Measurements from ENCODE around the gene SRR. TPM values are rescaled to one million over a fixed set of nuclear protein-coding genes. Genes with fewer than 3 reads are reported as not detected.
A peak's percentile ranks its signal among the peaks of the same experiment; 100 is the strongest.

Gene SRR
- total RNA-seq, 2 donors from 2014 or later = 3.4 to 3.9 TPM

DNA sequence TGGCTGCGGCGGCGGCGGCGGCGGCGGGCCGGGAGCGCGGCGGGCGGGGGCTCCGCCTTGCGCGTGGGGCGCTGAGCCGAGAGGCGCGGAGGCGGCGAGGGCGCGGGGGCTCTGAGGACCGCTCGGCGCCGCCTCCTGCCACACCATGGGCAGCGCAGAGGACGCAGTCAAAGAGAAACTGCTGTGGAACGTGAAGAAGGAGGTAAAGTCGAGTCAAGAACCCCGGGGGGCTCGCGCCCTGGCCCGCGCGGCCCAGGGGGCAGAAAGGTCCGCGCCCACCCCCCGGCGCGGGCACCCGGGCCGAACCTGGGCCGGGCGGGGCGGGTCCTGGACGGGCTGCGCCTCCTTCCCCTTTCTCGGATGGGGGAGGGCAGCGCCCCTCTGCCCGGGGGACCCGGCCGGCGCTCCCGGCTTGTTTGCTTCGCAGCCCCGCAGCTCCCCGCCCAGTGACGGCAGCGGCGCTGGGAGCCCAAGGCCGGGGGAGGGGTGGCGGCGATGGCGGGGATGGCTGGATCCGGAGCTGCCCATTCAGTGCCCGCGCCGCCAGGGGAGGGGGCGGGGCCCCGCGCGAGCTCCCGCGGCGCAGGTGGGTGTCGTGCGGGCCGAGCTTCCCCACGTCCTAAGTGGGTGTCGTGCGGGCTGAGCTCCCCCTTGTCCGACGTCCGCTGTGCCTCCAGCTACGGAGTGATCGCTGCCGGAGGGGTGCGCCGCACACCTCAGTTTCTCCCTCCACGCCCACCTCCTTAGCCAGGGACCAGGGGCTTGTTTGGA lies 34.0 kb downstream of the SRR start:
- Mint-ChIP-seq H3K27ac (peak overlapping the region; percentile 81), H3K4me1 (peaks cover 16% of the 10 kb centered on the region), H3K4me3 (peak overlapping the region; percentile 99), H3K36me3 (ENCODE audit: low read depth) (peaks cover 2% of the 10 kb centered on the region), H3K27me3 (no peaks in the 10 kb centered on the region)
- DNase-seq (peak; percentile 28 to 58 (median 47)), ATAC-seq (peak; percentile 30)
- no peaks in the 10 kb centered on the region for H3K9me3 ChIP-seq (ENCODE audit: control insufficient read depth, low read length, poor library complexity, severe bottlenecking)

DNA sequence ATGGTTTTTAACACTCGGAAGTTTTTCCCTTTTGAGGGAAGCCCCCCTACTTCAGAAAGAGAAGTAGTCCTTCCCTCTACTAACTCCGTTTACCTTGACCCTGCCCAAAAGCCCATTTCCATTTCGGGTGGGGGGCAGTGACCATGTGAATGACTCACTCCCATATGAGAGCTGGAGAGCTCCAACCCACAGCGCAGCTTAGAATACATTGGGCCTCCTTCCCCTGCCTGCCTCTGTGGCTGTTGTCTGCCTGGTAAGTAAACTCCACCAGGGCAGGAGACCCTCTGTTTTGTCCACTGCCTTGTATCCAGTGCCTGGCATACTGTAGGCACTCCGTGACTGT lies 34.5 kb downstream of the SRR start:
- DNase-seq (no peak), ATAC-seq (no peak)
- H3K4me3 Mint-ChIP-seq = peak overlapping the region; percentile 85
- H3K4me1 Mint-ChIP-seq = peaks cover 18% of the 10 kb centered on the region
- no peaks in the 10 kb centered on the region for H3K27me3 Mint-ChIP-seq
- H3K27ac Mint-ChIP-seq = peak overlapping the region; percentile 81
- H3K9me3 ChIP-seq (ENCODE audit: control insufficient read depth, low read length, poor library complexity, severe bottlenecking) = no peaks in the 10 kb centered on the region
- H3K36me3 Mint-ChIP-seq (ENCODE audit: low read depth) = peaks cover 2% of the 10 kb centered on the region

DNA sequence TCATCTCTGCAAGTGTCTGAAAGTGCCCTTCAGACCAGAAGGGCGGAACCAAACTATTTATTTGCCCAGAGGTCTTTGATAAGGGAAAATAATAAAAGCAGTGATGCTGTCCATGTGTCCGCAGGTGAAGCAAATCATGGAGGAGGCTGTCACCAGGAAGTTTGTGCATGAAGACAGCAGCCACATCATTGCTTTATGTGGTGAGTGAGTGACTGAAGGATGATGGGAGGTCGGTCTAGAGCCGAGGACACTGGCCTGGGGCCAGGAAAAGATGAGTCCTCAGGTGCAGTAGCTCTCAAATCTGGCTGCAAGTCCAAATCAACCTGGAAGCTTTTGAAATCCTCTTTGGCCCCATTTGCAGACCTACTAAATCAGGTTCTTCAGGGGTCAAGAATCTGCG lies 39.7 kb downstream of the SRR start:
- ATAC-seq (peak; percentile 66), DNase-seq (no peak)

DNA sequence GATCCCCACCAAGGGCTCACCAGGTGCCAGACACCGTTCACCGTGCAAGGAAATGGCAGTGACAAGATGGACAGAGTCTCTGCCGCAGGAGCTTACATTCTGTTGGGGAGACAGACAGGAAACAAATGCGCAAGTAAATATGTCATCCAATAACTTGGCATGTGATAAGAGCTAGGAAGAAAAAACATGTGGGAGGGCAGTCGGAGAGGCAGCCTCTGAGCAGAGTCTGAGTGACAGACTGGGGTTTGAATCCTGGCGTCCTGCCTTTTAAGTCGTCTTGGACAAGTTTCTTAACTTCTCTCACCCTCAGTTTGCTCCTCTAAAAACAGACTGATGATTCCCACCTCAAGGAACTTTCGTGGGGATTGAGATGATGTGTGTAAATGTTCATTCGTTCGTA lies 40.8 kb downstream of the SRR start:
- ATAC-seq (no peak), DNase-seq (no peak)
- Mint-ChIP-seq H3K4me3 (no peak overlapping the region), H3K27me3 (no peaks in the 10 kb centered on the region), H3K4me1 (peaks cover 10% of the 10 kb centered on the region), H3K27ac (no peak overlapping the region), H3K36me3 (ENCODE audit: low read depth) (no peaks in the 10 kb centered on the region)
- H3K9me3 ChIP-seq (ENCODE audit: control insufficient read depth, low read length, poor library complexity, severe bottlenecking) = no peaks in the 10 kb centered on the region

More for the DNA sequence above, 39.7 kb downstream of the SRR start:
- no peaks in the 10 kb centered on the region for H3K36me3 Mint-ChIP-seq (ENCODE audit: low read depth)
- H3K27ac Mint-ChIP-seq = no peak overlapping the region
- H3K9me3 ChIP-seq (ENCODE audit: control insufficient read depth, low read length, poor library complexity, severe bottlenecking) = no peaks in the 10 kb centered on the region
- no peak overlapping the region for H3K4me3 Mint-ChIP-seq
- H3K4me1 Mint-ChIP-seq = peaks cover 12% of the 10 kb centered on the region
- no peaks in the 10 kb centered on the region for H3K27me3 Mint-ChIP-seq

DNA sequence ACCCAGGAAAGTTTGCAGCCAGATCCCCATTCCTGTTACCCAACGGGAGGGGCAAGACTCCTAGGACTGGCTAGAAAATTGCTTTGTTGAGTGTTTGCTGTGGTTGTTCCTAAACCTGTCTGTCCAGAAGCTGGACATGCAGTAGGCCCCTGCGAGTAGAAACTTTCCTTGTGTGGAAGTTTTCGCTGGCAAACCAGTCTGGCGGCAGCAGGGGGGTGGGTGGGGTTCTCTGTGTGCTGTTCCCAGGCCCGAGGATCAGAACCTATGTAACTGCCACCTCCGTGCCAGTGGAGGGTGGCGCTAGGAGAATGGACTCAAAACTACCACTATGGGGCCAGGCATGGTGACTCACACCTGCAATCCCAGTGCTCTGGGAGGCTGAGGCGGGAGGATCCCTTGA lies 42.7 kb downstream of the SRR start:
- ATAC-seq = no peak
- Mint-ChIP-seq H3K4me1 (peaks cover 10% of the 10 kb centered on the region), H3K27ac (no peak overlapping the region)

DNA sequence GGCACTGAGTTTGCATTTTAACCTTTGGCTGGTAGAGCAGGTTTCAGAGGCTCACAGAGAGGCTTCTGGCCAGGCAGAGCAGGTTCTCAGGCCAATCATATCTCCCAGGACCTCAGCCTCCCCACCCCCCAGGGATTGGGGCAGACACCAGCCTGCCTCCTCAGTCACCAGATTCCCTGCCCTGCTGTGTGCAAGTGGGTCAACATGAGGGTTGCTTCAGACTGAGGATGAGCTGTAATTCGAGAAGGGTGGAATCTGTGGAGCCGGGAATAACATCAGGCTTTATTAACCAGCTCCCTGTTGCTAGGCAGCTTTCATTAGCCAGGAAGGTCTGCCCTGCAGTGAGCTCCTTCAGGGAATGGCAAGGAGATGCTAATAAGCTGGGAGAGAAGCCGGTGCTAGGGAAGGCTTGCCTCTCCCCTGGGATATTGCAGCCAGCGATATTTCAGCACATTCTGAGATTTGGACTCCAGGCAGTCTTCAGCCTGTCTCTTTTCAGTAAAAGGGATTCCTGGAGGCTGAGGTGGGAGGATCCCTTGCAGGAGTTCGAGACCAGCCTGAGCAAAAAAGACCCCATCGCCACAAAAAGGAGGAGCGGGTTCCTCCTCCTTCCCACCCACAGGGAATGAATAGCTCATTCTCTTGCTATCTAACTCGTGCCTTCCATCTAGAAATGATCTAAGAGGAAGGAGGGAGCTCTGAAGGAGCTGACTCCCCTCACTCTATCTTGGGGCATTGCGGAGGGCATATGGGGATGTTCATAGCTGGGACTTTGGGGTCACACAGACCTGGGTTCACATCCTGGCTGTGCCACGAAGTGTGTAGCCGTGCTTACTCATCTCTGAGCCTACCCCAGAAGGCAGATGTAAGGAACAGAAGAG lies 44.3 kb downstream of the SRR start:
- ATAC-seq = no peak
- Mint-ChIP-seq H3K36me3 (ENCODE audit: low read depth) (no peaks in the 10 kb centered on the region), H3K4me1 (peaks cover 13% of the 10 kb centered on the region), H3K27ac (no peak overlapping the region), H3K4me3 (no peak overlapping the region), H3K27me3 (no peaks in the 10 kb centered on the region)
- H3K9me3 ChIP-seq (ENCODE audit: control insufficient read depth, low read length, poor library complexity, severe bottlenecking) = no peaks in the 10 kb centered on the region
- DNase-seq = no peak

More for the DNA sequence above, 42.7 kb downstream of the SRR start:
- Mint-ChIP-seq H3K36me3 (ENCODE audit: low read depth) (no peaks in the 10 kb centered on the region), H3K27me3 (no peaks in the 10 kb centered on the region), H3K4me3 (no peak overlapping the region)
- H3K9me3 ChIP-seq (ENCODE audit: control insufficient read depth, low read length, poor library complexity, severe bottlenecking) = no peaks in the 10 kb centered on the region
- DNase-seq = no peak

DNA sequence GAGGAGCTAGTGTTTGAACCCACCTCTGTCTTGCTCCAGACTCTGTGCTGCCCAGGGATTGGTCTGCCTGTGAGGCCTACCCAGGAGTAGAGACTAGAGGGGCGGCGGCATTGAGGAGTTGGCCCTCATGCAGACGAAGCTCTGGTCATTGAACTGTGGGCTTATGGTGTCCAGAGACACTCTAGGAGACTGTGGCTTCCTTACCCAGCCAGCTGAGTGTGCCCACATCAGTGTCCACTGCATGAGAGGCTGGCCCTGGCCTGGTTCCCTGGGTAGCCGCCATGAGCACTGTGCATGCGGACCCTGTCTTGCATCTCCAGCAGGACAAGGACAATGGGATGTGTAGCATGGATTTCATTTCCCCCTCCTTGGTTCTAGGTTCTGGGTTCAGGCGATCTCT lies 47.5 kb downstream of the SRR start:
- Mint-ChIP-seq H3K27me3 (no peaks in the 10 kb centered on the region), H3K27ac (no peak overlapping the region), H3K4me1 (peaks cover 15% of the 10 kb centered on the region), H3K36me3 (ENCODE audit: low read depth) (no peaks in the 10 kb centered on the region), H3K4me3 (no peak overlapping the region)
- no peak for ATAC-seq
- H3K9me3 ChIP-seq (ENCODE audit: control insufficient read depth, low read length, poor library complexity, severe bottlenecking) = no peaks in the 10 kb centered on the region
- no peak for DNase-seq

DNA sequence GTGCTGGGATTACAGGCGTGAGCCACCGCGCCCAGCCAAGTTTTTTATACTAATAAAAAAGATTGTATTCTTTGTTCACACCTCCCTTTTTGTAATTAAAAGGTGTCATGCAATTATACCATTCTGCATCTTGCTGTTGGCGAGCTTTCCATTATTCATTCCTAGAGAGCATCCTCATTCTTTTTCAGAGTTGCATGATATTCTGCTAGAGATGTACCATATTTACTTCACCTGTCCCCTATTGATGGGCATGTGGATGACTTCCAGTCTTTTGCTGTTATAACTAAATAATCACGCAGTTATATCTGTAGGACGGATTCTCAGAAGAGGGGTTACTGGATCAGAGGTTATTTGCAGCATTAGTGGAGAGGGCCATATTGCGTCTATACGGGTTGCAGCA lies 50.6 kb downstream of the SRR start:
- H3K27me3 Mint-ChIP-seq = no peaks in the 10 kb centered on the region
- ATAC-seq (no peak), DNase-seq (no peak)
- no peak overlapping the region for H3K4me3 Mint-ChIP-seq
- H3K9me3 ChIP-seq (ENCODE audit: control insufficient read depth, low read length, poor library complexity, severe bottlenecking) = no peaks in the 10 kb centered on the region
- H3K36me3 Mint-ChIP-seq (ENCODE audit: low read depth) = no peaks in the 10 kb centered on the region
- H3K4me1 Mint-ChIP-seq = peaks cover 15% of the 10 kb centered on the region
- peak overlapping the region; percentile 80 for H3K27ac Mint-ChIP-seq

DNA sequence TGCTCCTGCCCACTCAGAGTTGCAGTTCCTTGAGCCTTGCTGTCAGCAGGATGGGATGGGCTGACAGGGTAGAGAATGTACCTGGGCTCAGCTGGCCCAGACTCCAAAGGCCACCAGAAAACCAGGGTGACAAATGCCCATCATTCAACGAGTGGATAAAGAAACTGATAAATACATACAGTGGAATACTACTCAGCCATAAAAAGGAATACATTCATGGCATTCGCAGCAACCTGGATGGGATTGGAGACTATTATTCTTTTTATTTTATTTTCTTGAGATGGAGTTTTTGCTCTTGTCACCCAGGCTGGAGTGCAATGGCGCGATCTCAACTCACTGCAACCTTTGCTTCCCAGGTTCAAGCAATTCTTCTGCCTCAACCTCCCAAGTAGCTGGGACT lies 53.5 kb downstream of the SRR start:
- no peak overlapping the region for H3K27ac Mint-ChIP-seq

DNA sequence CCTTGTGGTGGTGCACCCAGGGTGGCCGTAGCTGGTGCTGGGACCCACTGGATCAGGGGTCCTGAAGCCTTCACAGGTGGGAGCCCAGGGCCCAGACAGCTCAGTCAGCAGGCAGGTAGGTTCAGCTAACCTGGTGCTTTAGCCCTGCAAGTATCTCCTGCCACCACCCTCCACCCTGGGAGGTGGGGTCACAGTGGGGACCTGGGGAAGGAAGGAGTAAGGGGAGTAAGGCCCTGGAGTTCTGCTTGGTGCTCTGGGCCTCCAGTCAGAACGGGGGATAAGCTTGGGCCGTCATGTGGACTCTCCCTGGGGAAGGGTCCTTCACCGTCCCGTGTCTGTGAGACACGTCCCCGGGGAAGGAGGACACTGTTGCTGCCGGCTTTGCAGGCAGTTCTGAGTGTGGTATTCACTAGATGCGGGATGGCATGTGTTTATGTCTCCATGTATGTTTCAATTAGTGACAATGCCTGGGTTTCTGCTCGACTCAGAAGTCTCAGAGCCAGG lies 54.2 kb downstream of the SRR start:
- H3K9me3 ChIP-seq (ENCODE audit: control insufficient read depth, low read length, poor library complexity, severe bottlenecking) = no peaks in the 10 kb centered on the region
- peaks cover 3% of the 10 kb centered on the region for H3K36me3 Mint-ChIP-seq (ENCODE audit: low read depth)
- ATAC-seq = no peak
- H3K27ac Mint-ChIP-seq = peak overlapping the region; percentile 24
- DNase-seq = no peak
- peaks cover 14% of the 10 kb centered on the region for H3K4me1 Mint-ChIP-seq
- H3K27me3 Mint-ChIP-seq = no peaks in the 10 kb centered on the region
- H3K4me3 Mint-ChIP-seq = no peak overlapping the region

More for the DNA sequence above, 53.5 kb downstream of the SRR start:
- no peaks in the 10 kb centered on the region for H3K9me3 ChIP-seq (ENCODE audit: control insufficient read depth, low read length, poor library complexity, severe bottlenecking)
- H3K36me3 Mint-ChIP-seq (ENCODE audit: low read depth) = no peaks in the 10 kb centered on the region
- H3K27me3 Mint-ChIP-seq = no peaks in the 10 kb centered on the region
- H3K4me1 Mint-ChIP-seq = peaks cover 18% of the 10 kb centered on the region
- no peak for ATAC-seq
- H3K4me3 Mint-ChIP-seq = no peak overlapping the region
- no peak for DNase-seq

DNA sequence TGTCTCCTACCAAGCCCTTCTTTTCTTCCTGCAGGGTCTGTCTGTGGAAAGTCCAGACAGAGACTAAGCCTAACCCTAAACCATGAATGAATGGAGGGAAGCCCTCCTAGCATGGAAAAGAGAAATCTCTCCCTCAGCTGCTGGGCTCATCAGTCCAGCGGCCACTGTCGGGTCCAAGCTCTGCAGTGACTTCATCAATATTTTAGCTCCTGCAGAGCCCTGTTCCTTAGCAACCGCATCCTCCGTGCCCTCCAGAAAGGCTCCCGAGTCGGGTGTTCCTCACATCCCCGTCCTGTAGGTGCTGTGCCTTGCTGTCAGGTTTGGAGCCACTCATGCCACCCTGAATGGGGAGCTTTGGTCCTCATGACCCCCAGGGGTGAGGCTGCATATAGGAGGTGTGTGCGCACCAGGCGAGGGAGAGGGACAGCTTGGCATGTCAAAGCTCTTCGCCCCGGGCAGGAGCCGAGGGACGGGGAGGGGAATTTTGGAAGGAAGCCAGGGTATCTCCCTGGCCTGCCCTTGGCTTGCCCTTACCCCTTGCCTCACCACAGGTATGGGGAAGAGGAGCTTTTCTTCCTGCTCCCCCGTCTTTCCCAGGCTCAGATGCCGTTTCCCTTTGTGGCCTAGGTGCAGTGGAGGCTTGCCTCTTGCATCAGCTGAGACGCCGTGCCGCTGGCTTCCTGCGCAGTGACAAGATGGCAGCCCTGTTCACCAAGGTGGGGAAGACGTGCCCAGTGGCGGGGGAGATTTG lies 57.4 kb downstream of the SRR start:
- H3K36me3 Mint-ChIP-seq (ENCODE audit: low read depth) = peaks cover 3% of the 10 kb centered on the region
- ATAC-seq (no peak), DNase-seq (no peak)
- H3K4me3 Mint-ChIP-seq = no peak overlapping the region
- H3K9me3 ChIP-seq (ENCODE audit: control insufficient read depth, low read length, poor library complexity, severe bottlenecking) = no peaks in the 10 kb centered on the region
- H3K4me1 Mint-ChIP-seq = peaks cover 3% of the 10 kb centered on the region
- H3K27ac Mint-ChIP-seq = no peak overlapping the region
- H3K27me3 Mint-ChIP-seq = no peaks in the 10 kb centered on the region

DNA sequence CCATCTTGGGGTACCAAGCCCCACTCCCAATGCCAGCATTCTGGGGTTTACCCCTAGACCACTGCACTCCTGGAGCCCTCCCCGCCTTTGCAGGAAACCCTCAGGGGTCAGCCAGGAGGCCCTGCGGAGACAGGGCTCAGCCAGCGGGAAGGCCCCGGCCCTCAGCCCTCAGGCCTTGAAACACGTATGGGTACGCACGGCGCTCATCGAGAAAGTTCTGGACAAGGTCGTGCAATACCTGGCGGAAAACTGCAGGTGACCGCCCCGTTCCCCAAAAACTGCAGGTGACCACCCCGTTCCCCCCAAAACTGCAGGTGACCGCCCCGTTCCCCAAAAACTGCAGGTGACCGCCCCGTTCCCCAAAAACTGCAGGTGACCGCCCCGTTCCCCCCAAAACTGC lies 58.3 kb downstream of the SRR start:
- H3K36me3 Mint-ChIP-seq (ENCODE audit: low read depth) = peaks cover 3% of the 10 kb centered on the region
- no peak overlapping the region for H3K4me3 Mint-ChIP-seq
- peaks cover 3% of the 10 kb centered on the region for H3K4me1 Mint-ChIP-seq
- H3K9me3 ChIP-seq (ENCODE audit: control insufficient read depth, low read length, poor library complexity, severe bottlenecking) = no peaks in the 10 kb centered on the region
- H3K27me3 Mint-ChIP-seq = no peaks in the 10 kb centered on the region
- H3K27ac Mint-ChIP-seq = no peak overlapping the region
- ATAC-seq (no peak), DNase-seq (no peak)

DNA sequence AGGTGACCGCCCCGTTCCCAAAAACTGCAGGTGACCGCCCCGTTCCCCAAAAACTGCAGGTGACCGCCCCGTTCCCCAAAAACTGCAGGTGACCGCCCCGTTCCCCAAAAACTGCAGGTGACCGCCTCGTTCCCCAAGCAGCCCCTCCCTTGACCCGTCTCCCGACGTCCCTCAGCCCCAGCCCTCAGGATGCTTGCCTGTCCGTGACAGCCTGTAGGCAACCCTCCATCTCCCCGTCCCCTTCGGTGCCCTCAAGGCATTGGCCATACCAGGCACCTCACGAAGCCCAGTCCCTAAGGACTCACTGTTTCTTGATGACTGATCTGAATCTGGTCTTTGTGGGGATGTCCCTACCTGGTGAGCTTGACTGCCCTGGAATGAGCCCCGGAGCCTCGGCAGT lies 58.7 kb downstream of the SRR start:
- Mint-ChIP-seq H3K4me3 (peak overlapping the region; percentile 52), H3K36me3 (ENCODE audit: low read depth) (peaks cover 3% of the 10 kb centered on the region), H3K27me3 (no peaks in the 10 kb centered on the region), H3K4me1 (peaks cover 3% of the 10 kb centered on the region), H3K27ac (no peak overlapping the region)
- DNase-seq = no peak
- no peaks in the 10 kb centered on the region for H3K9me3 ChIP-seq (ENCODE audit: control insufficient read depth, low read length, poor library complexity, severe bottlenecking)
- ATAC-seq = no peak

Data from T-helper 17 cell (primary cell).